HG03066 (cell line): Measurements from ENCODE around the gene ZC3H12C.

Source experiments
- ATAC-seq: cut with Tn5 transposase; IDR thresholded peaks from one replicate; pipeline ENCODE4 v1.9.1; 2021; ENCODE audit warnings: low read depth; ENCODE audit not compliant: unreplicated experiment

Gene ZC3H12C

DNA sequence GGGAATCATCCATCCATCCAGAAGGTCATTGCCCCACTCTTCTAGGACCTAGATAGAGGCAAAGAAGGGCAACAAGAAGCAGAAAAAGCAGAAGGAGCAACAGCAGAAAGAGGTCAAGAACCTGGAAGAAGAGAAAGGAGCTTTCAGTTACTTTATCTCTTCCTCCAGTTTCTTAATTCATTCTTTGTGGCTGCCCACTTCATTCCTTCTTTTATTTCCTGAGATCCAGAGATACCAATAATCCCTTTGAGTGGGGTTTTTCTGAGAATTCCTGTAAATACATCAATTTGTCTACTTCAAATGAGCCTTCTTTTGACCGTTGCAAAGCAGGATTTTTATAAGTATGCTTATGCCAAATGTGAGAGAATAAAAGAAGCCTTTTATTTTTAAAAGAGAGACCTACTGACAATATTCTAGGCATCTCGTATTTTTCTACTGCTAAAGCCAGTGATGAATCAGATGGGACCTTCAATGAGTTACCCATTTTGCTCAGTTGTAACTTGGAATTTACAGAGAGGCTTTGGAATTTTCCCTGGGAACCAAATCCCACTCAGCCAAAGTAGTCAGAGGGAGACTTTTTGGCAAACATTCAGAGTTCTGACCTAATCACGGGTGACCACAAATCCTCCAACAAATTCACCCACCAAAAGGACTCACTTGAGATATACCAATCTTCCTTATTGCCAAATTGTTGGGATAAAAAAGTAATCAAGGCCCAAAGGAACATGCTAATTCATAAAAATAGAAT, 54.9 kb downstream of the ZC3H12C start:
- no peak for ATAC-seq

- ATAC-seq, result no peak
Observed at GRCh38 chr11:110148775-110149744, 55.9 kb downstream of the ZC3H12C start.

- ATAC-seq, result no peak
Observed at GRCh38 chr11:110152199-110152598, 59.0 kb downstream of the ZC3H12C start.

- no peak for ATAC-seq
Observed at GRCh38 chr11:110153474-110153873, 60.3 kb downstream of the ZC3H12C start.

GRCh38 chr11:110156503-110156902, 63.3 kb downstream of the ZC3H12C start:
- ATAC-seq, result no peak

GRCh38 chr11:110158317-110159200, 65.4 kb downstream of the ZC3H12C start:
- no peak for ATAC-seq

GRCh38 chr11:110159476-110159875, 66.3 kb downstream of the ZC3H12C start:
- no peak for ATAC-seq

- ATAC-seq, result no peak
Observed at GRCh38 chr11:110160016-110160415, 66.8 kb downstream of the ZC3H12C start.

GRCh38 chr11:110160437-110160836, 67.2 kb downstream of the ZC3H12C start:
- no peak for ATAC-seq

DNA sequence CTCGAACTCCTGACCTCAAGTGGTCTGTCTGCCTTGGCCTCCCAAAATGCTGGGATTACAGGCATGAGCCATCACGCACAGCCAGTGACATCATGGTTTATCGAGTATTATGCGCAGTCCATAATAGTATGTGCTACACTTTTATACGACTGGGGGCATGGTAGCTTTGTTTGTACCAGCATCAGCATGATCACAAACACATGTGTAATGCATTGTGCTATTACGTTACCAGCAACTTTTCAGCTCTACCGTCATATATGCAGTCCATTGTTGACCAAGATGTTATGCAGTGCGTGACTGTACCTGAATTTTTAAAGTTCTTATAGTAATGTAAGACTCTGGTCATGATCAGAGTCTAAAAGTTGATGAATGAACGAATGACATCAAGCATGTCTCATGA, 67.9 kb downstream of the ZC3H12C start:
- ATAC-seq, result no peak

- no peak for ATAC-seq
Observed at GRCh38 chr11:110162216-110162615, 69.0 kb downstream of the ZC3H12C start.

- no peak for ATAC-seq
Observed at GRCh38 chr11:110165039-110165925, 72.1 kb downstream of the ZC3H12C start.

DNA sequence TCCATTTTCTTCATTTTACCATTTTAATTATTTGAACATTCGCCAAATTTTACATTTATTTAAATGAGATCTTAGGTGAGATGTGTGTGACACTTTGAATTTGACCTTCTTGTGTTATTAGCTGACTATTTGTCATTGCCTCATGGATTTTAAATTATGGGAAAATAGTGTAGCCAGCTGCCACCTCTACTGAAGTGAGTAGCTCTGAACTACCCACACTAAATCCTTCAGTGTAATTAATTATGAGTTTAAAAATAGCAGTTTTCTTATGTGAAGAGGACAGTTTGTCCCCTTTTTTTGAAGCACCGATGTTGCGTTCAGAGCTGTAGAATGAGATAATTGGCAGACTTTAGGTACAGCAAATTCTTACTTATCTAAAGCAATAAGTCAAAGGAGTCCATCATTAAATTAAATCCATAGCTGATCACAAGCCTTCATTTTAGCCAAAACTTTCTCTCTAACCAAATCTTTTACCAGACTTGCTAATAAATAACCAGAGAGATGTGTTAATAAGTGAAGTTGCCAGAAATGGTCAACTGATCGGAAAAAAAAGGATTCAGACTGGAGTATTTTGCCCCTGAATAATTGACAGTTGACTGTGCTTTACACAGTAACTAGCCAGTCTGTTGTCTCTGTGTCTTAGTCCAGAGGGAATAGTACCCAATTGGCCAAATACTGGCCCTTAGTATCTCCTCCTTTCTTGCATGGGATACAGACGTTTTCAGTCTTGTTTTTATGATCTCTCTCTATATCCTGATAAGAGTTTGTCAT, 75.0 kb downstream of the ZC3H12C start:
- ATAC-seq, result no peak

- no peak for ATAC-seq
Observed at GRCh38 chr11:110169738-110170137, 76.5 kb downstream of the ZC3H12C start.

DNA sequence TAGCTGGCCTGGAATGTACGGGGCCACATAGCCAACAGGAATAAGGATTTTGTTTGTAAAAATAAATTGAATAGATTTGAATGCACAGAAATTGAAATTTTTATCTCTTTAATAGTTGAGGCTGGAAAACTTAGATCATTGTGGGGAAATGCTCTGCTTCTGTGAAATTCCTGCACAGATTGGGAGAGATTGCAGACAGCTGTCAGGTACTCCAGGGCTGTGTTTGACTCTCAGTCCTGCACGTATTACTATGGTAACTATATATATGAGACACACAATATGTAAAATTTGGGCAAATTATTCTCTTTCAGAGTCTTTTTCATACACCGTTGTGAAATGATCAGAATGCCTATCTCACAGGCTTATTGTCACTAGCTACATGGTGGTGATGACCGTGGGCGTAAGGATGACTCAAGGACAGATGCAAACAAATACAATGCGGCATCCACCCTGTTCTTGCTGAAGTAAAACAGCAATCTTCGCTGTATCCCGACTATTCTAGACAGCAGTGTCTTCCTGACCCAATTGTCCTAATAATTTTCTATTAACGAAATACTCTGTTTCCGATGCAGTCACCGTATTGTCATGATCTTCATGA, 79.4 kb downstream of the ZC3H12C start:
- ATAC-seq, result no peak

GRCh38 chr11:110173811-110174644, 80.8 kb downstream of the ZC3H12C start:
- ATAC-seq, result peak; percentile 57

- ATAC-seq, result peak; percentile 6
Observed at GRCh38 chr11:110174645-110175310, 81.6 kb downstream of the ZC3H12C start.
